SJSA1 (cell line): Measurements from ENCODE around the gene RBMX. TPM values are rescaled to one million over a fixed set of nuclear protein-coding genes. Genes with fewer than 3 reads are reported as not detected.
"Not testable (repeated sequence)": the region's sequence is repeated elsewhere in the genome, so short reads cannot be mapped to it uniquely, and the experiment has no call there.

ENCODE experiments used
- DNase-seq, 2 experiments: peaks; one replicate each; pipeline ENCODE4 v3.0.0-alpha.2; 2015 to 2020; ENCODE audit warnings: low spot score in 2 of 2, low read depth in 1 of 2
- H3K27ac ChIP-seq: fragments of 250-450 bp; sonication (Bioruptor Pico); 2 replicates; pipeline ENCODE4 v1.5.1; 2020; ENCODE audit warnings: mild to moderate bottlenecking, moderate library complexity
- H3K27me3 ChIP-seq: fragments of 250-450 bp; sonication (Bioruptor Pico); replicated peaks from 2 replicates; pipeline ENCODE4 v1.5.1; 2020; ENCODE audit warnings: mild to moderate bottlenecking, moderate library complexity
- H3K36me3 ChIP-seq: fragments of 250-450 bp; sonication (Bioruptor Pico); 2 replicates; pipeline ENCODE4 v1.5.1; 2020; ENCODE audit warnings: mild to moderate bottlenecking
- H3K4me1 ChIP-seq: fragments of 250-450 bp; sonication (Bioruptor Pico); replicated peaks from 2 replicates; pipeline ENCODE4 v1.6.1; 2021; ENCODE audit warnings: mild to moderate bottlenecking
- H3K4me3 ChIP-seq: fragments of 250-450 bp; sonication (Bioruptor Pico); 2 replicates; pipeline ENCODE4 v1.5.1; 2020; ENCODE audit warnings: mild to moderate bottlenecking
- H3K9me3 ChIP-seq: fragments of 250-450 bp; sonication (Bioruptor Pico); replicated peaks from 2 replicates; pipeline ENCODE4 v1.5.1; 2020; ENCODE audit warnings: mild to moderate bottlenecking
- total RNA-seq: library from RNA; depleted of rRNA; stranded (reverse); fragments of >200 nt; shearing (Covaris generic); gene quantifications from 2 replicates; pipeline ENCODE4 v1.2.3, GENCODE V29; 2014

RBMX gene
- total RNA-seq, 1 experiment from 2014 or later, result 472 TPM

- H3K27me3 ChIP-seq, H3K36me3 ChIP-seq, H3K27ac ChIP-seq, H3K4me1 ChIP-seq, DNase-seq, H3K9me3 ChIP-seq, H3K4me3 ChIP-seq: not testable (repeated sequence)
These were observed 18.2 kb upstream of the RBMX start for GRCh38 chrX:136898752-136899151.

GRCh38 chrX:136896121-136896914 lies 15.8 kb upstream of the RBMX start:
- Histone ChIP-seq H3K4me3 (no peak overlapping the region), H3K27ac (no peak overlapping the region), H3K4me1 (no peaks in the 10 kb centered on the region), H3K36me3 (no peaks in the 10 kb centered on the region), H3K9me3 (no peaks in the 10 kb centered on the region), H3K27me3 (no peaks in the 10 kb centered on the region)
- DNase-seq, result no peak

GRCh38 chrX:136892412-136892811 lies 11.9 kb upstream of the RBMX start:
- Histone ChIP-seq H3K4me3 (no peak overlapping the region), H3K27me3 (no peaks in the 10 kb centered on the region), H3K9me3 (no peaks in the 10 kb centered on the region), H3K36me3 (no peaks in the 10 kb centered on the region), H3K27ac (no peak overlapping the region), H3K4me1 (no peaks in the 10 kb centered on the region)
- DNase-seq, result no peak

GRCh38 chrX:136890596-136890995 lies 10.1 kb upstream of the RBMX start:
- not testable (repeated sequence) for H3K9me3 ChIP-seq, H3K4me3 ChIP-seq

GRCh38 chrX:136889269-136889668 lies 8.7 kb upstream of the RBMX start:
- Histone ChIP-seq H3K9me3 (no peaks in the 10 kb centered on the region), H3K4me3 (no peak overlapping the region), H3K4me1 (no peaks in the 10 kb centered on the region), H3K36me3 (no peaks in the 10 kb centered on the region), H3K27ac (no peak overlapping the region), H3K27me3 (no peaks in the 10 kb centered on the region)
- DNase-seq, result no peak

More at GRCh38 chrX:136890596-136890995, 10.1 kb upstream of the RBMX start:
- H3K27me3 ChIP-seq, DNase-seq, H3K4me1 ChIP-seq, H3K36me3 ChIP-seq, H3K27ac ChIP-seq: not testable (repeated sequence)

- H3K9me3 ChIP-seq, result no peaks in the 10 kb centered on the region
- DNase-seq, result no peak
These were observed 498 bp downstream of the RBMX start for GRCh38 chrX:136880003-136880451.

GRCh38 chrX:136879001-136879687 lies 1.4 kb downstream of the RBMX start:
- Histone ChIP-seq H3K36me3 (peaks cover 58% of the 10 kb centered on the region), H3K9me3 (no peaks in the 10 kb centered on the region), H3K27me3 (no peaks in the 10 kb centered on the region), H3K4me3 (peak overlapping the region; percentile 68), H3K4me1 (0 out of 2 replicates have a peak, but pooled peaks cover 3% of the 10 kb centered on the region), H3K27ac (peak overlapping the region; percentile 90)
- DNase-seq, result peak in 1 of 2 experiments; percentile 14

More at GRCh38 chrX:136880003-136880451, 498 bp downstream of the RBMX start:
- Histone ChIP-seq H3K4me3 (peak overlapping the region; percentile 68), H3K36me3 (peaks cover 49% of the 10 kb centered on the region), H3K27ac (peak overlapping the region; percentile 90), H3K4me1 (0 out of 2 replicates have a peak, but pooled peaks cover 3% of the 10 kb centered on the region), H3K27me3 (no peaks in the 10 kb centered on the region)

GRCh38 chrX:136878423-136878822 lies 2.1 kb downstream of the RBMX start:
- Histone ChIP-seq H3K36me3 (peaks cover 63% of the 10 kb centered on the region), H3K4me1 (0 out of 2 replicates have a peak, but pooled peaks cover 3% of the 10 kb centered on the region), H3K27ac (no peak overlapping the region), H3K27me3 (no peaks in the 10 kb centered on the region), H3K9me3 (no peaks in the 10 kb centered on the region), H3K4me3 (peak overlapping the region; percentile 68)
- DNase-seq, result no peak

- not testable (repeated sequence) for H3K27ac ChIP-seq, H3K4me3 ChIP-seq, H3K9me3 ChIP-seq, H3K4me1 ChIP-seq, H3K27me3 ChIP-seq, DNase-seq
- peaks cover 85% of the 10 kb centered on the region for H3K36me3 ChIP-seq
These were observed 6.4 kb downstream of the RBMX start for GRCh38 chrX:136874114-136874513.

GRCh38 chrX:136873210-136873609 lies 7.3 kb downstream of the RBMX start:
- H3K9me3 ChIP-seq, H3K4me1 ChIP-seq, DNase-seq, H3K27ac ChIP-seq, H3K27me3 ChIP-seq, H3K4me3 ChIP-seq: not testable (repeated sequence)
- H3K36me3 ChIP-seq, result peaks cover 87% of the 10 kb centered on the region

- no peaks in the 10 kb centered on the region for H3K27me3 ChIP-seq
- DNase-seq, result no peak
- no peak overlapping the region for H3K27ac ChIP-seq
- no peaks in the 10 kb centered on the region for H3K9me3 ChIP-seq
- peaks cover 88% of the 10 kb centered on the region for H3K36me3 ChIP-seq
- H3K4me1 ChIP-seq, result no peaks in the 10 kb centered on the region
- no peak overlapping the region for H3K4me3 ChIP-seq
These were observed 8.3 kb downstream of the RBMX start for GRCh38 chrX:136872091-136872700.

GRCh38 chrX:136870064-136870463 lies 10.5 kb downstream of the RBMX start:
- no peak for DNase-seq
- no peak overlapping the region for H3K4me3 ChIP-seq
- H3K27ac ChIP-seq, result no peak overlapping the region
- no peaks in the 10 kb centered on the region for H3K4me1 ChIP-seq
- H3K9me3 ChIP-seq, result no peaks in the 10 kb centered on the region
- H3K36me3 ChIP-seq, result peaks cover 75% of the 10 kb centered on the region
- no peaks in the 10 kb centered on the region for H3K27me3 ChIP-seq

- H3K4me1 ChIP-seq, result no peaks in the 10 kb centered on the region
- H3K27ac ChIP-seq, result no peak overlapping the region
- DNase-seq, result no peak
- H3K27me3 ChIP-seq, result no peaks in the 10 kb centered on the region
- H3K4me3 ChIP-seq, result no peak overlapping the region
- peaks cover 69% of the 10 kb centered on the region for H3K36me3 ChIP-seq
- no peaks in the 10 kb centered on the region for H3K9me3 ChIP-seq
These were observed 12.1 kb downstream of the RBMX start for GRCh38 chrX:136868283-136869055.
